WTC11 (cell line): ENCODE data around the gene CABLES1.

Experiments used
- SMAD4 ChIP-seq: sonication (generic); formaldehyde crosslinking; IDR thresholded peaks from 2 replicates; pipeline ENCODE4 v1.8.0; 2022; ENCODE audit warnings: mild to moderate bottlenecking, missing genetic modification reagents
- ZNF232 ChIP-seq: sonication (generic); formaldehyde crosslinking; IDR thresholded peaks from 2 replicates; pipeline ENCODE4 v1.8.0; 2022; ENCODE audit warnings: mild to moderate bottlenecking, missing genetic modification reagents
- ZNF423 ChIP-seq: fragments of 250-450 bp; sonication (Bioruptor Pico); IDR thresholded peaks from 2 replicates; pipeline ENCODE4 v2.1.2; 2022; ENCODE audit warnings: mild to moderate bottlenecking, moderate library complexity
- TF ChIP-seq, protein P1 (sequence below): fragments of 200-600 bp; IDR thresholded peaks from 2 replicates; pipeline ENCODE4 v1.8.0; 2022; ENCODE audit warnings: antibody characterized with exemption
- TF ChIP-seq, protein P2 (sequence below): sonication (generic); formaldehyde crosslinking; IDR thresholded peaks from 2 replicates; pipeline ENCODE4 v1.8.0; 2022; ENCODE audit warnings: mild to moderate bottlenecking, missing genetic modification reagents
- TF ChIP-seq, protein P3 (sequence below): sonication (generic); formaldehyde crosslinking; IDR thresholded peaks from 2 replicates; pipeline ENCODE4 v1.8.0; 2023; ENCODE audit warnings: mild to moderate bottlenecking, missing genetic modification reagents
- TF ChIP-seq, protein P4 (sequence below): sonication (generic); formaldehyde crosslinking; IDR thresholded peaks from 2 replicates; pipeline ENCODE4 v1.8.0; 2022; ENCODE audit warnings: missing genetic modification reagents

DNA sequence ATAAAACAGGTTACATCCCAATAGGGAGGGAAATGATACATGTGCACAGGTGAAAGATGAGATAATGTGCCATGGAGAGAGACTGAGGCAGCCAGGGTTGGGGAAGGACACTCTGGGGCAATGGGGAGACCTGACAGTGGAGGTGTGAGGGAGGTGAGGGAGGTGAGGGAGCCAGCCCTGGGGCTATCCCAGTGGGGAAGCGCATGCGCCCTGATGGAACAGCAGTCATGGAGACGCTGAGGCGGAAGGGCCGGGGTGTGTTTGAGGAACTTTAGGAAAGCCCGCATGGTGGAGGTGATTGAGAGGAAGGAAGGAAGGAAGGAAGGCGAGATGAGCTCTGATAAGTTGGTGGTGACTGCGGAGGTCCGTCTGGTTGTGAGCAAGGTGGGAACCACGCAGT is 66.5 kb downstream of the CABLES1 start:
- TF ChIP-seq, protein P1, sequence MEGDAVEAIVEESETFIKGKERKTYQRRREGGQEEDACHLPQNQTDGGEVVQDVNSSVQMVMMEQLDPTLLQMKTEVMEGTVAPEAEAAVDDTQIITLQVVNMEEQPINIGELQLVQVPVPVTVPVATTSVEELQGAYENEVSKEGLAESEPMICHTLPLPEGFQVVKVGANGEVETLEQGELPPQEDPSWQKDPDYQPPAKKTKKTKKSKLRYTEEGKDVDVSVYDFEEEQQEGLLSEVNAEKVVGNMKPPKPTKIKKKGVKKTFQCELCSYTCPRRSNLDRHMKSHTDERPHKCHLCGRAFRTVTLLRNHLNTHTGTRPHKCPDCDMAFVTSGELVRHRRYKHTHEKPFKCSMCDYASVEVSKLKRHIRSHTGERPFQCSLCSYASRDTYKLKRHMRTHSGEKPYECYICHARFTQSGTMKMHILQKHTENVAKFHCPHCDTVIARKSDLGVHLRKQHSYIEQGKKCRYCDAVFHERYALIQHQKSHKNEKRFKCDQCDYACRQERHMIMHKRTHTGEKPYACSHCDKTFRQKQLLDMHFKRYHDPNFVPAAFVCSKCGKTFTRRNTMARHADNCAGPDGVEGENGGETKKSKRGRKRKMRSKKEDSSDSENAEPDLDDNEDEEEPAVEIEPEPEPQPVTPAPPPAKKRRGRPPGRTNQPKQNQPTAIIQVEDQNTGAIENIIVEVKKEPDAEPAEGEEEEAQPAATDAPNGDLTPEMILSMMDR = no peak
- no peak for TF ChIP-seq ZNF232 (CRISPR knock-in tag)
- TF ChIP-seq, protein P2, sequence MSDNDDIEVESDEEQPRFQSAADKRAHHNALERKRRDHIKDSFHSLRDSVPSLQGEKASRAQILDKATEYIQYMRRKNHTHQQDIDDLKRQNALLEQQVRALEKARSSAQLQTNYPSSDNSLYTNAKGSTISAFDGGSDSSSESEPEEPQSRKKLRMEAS (CRISPR knock-in tag) = no peak
- no peak for TF ChIP-seq ZNF423 (CRISPR knock-in tag)
- no peak for TF ChIP-seq SMAD4 (CRISPR knock-in tag)
- TF ChIP-seq, protein P3, sequence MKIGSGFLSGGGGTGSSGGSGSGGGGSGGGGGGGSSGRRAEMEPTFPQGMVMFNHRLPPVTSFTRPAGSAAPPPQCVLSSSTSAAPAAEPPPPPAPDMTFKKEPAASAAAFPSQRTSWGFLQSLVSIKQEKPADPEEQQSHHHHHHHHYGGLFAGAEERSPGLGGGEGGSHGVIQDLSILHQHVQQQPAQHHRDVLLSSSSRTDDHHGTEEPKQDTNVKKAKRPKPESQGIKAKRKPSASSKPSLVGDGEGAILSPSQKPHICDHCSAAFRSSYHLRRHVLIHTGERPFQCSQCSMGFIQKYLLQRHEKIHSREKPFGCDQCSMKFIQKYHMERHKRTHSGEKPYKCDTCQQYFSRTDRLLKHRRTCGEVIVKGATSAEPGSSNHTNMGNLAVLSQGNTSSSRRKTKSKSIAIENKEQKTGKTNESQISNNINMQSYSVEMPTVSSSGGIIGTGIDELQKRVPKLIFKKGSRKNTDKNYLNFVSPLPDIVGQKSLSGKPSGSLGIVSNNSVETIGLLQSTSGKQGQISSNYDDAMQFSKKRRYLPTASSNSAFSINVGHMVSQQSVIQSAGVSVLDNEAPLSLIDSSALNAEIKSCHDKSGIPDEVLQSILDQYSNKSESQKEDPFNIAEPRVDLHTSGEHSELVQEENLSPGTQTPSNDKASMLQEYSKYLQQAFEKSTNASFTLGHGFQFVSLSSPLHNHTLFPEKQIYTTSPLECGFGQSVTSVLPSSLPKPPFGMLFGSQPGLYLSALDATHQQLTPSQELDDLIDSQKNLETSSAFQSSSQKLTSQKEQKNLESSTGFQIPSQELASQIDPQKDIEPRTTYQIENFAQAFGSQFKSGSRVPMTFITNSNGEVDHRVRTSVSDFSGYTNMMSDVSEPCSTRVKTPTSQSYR (CRISPR knock-in tag) = no peak
- TF ChIP-seq, protein P4, sequence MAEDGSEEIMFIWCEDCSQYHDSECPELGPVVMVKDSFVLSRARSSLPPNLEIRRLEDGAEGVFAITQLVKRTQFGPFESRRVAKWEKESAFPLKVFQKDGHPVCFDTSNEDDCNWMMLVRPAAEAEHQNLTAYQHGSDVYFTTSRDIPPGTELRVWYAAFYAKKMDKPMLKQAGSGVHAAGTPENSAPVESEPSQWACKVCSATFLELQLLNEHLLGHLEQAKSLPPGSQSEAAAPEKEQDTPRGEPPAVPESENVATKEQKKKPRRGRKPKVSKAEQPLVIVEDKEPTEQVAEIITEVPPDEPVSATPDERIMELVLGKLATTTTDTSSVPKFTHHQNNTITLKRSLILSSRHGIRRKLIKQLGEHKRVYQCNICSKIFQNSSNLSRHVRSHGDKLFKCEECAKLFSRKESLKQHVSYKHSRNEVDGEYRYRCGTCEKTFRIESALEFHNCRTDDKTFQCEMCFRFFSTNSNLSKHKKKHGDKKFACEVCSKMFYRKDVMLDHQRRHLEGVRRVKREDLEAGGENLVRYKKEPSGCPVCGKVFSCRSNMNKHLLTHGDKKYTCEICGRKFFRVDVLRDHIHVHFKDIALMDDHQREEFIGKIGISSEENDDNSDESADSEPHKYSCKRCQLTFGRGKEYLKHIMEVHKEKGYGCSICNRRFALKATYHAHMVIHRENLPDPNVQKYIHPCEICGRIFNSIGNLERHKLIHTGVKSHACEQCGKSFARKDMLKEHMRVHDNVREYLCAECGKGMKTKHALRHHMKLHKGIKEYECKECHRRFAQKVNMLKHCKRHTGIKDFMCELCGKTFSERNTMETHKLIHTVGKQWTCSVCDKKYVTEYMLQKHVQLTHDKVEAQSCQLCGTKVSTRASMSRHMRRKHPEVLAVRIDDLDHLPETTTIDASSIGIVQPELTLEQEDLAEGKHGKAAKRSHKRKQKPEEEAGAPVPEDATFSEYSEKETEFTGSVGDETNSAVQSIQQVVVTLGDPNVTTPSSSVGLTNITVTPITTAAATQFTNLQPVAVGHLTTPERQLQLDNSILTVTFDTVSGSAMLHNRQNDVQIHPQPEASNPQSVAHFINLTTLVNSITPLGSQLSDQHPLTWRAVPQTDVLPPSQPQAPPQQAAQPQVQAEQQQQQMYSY (CRISPR knock-in tag) = no peak
